NCI-H2029 treated with DMSO at 0.1 percent for 48 hours (cell line): Measurements from ENCODE around the gene ZCCHC13.
"Not testable (repeated sequence)": the region's sequence is repeated elsewhere in the genome, so short reads cannot be mapped to it uniquely, and the experiment has no call there.

Experiments
- DNase-seq: peaks from one replicate; lab custom pipeline; 2025; lab: John Stamatoyannopoulos, UW

Gene ZCCHC13

GRCh38 chrX:74324131-74324530 lies 20.2 kb downstream of the ZCCHC13 start:
- no peak for DNase-seq

GRCh38 chrX:74325130-74326059 lies 21.4 kb downstream of the ZCCHC13 start:
- DNase-seq = no peak

GRCh38 chrX:74338852-74339251 lies 34.9 kb downstream of the ZCCHC13 start:
- no peak for DNase-seq

- no peak for DNase-seq
Observed at GRCh38 chrX:74340051-74340450, 36.1 kb downstream of the ZCCHC13 start.

- not testable (repeated sequence) for DNase-seq
Observed at GRCh38 chrX:74342211-74342610, 38.2 kb downstream of the ZCCHC13 start.

- DNase-seq = no peak
Observed at GRCh38 chrX:74343343-74344279, 39.6 kb downstream of the ZCCHC13 start.

DNA sequence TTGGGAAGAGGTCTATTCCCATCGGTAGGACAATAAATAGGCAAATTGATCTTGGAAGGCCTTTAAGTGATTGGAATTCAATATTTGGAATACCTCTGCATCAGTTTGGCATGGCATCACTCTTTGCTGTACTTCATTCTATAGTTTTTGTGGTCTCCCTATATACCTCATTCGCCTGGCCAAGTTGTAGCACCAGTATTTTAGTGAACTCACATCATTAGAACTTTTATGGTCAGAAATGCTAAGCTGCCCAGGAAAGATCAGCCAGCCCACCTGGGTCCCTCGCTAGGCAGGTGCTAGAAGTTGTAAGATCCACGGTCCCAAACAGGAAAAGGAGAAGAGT lies 40.3 kb downstream of the ZCCHC13 start:
- no peak for DNase-seq

GRCh38 chrX:74346088-74346487 lies 42.1 kb downstream of the ZCCHC13 start:
- DNase-seq = no peak

- no peak for DNase-seq
Observed at GRCh38 chrX:74349387-74349786, 45.4 kb downstream of the ZCCHC13 start.

GRCh38 chrX:74351760-74352159 lies 47.8 kb downstream of the ZCCHC13 start:
- DNase-seq = no peak

DNA sequence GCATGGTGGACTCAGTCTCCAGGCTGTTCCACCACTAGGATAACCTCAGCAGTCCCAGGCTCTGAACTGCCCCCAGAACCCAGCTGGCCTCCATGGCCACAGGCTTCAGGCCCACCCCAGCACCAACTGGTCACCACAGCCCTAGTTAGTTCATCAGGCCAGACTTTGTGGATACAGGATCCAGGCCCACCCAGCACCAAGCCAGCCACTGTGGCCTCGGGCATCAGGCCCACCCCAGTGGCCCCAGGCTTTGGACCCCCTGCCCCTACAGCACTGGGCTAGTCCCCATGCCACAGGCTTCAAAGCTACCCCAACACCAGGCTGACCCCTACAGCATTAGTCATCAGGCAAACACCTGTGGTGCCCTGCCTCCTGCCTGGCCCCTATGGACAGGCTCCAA lies 50.0 kb downstream of the ZCCHC13 start:
- no peak for DNase-seq
